ENCODE data around the gene UBE2D1.

Gene UBE2D1

GRCh38 chr10:58341422-58341821 is 6.6 kb downstream of the UBE2D1 start:
- DNase-seq (ENCODE audit: low spot score), result no peak

GRCh38 chr10:58341947-58342346 is 7.1 kb downstream of the UBE2D1 start:
- no peak for DNase-seq (ENCODE audit: low spot score)

GRCh38 chr10:58347967-58348366 is 13.2 kb downstream of the UBE2D1 start:
- DNase-seq (ENCODE audit: low spot score), result no peak

- no peak for DNase-seq (ENCODE audit: low spot score)
These were observed 13.8 kb downstream of the UBE2D1 start for GRCh38 chr10:58348571-58349033.

GRCh38 chr10:58350023-58350422 is 15.2 kb downstream of the UBE2D1 start:
- DNase-seq (ENCODE audit: low spot score), result no peak

GRCh38 chr10:58350619-58351323 is 16.0 kb downstream of the UBE2D1 start:
- no peak for DNase-seq (ENCODE audit: low spot score)

- DNase-seq (ENCODE audit: low spot score), result peak; percentile 65
These were observed 17.1 kb downstream of the UBE2D1 start for GRCh38 chr10:58351616-58352578.

GRCh38 chr10:58352956-58353610 is 18.3 kb downstream of the UBE2D1 start:
- DNase-seq (ENCODE audit: low spot score), result no peak

- DNase-seq (ENCODE audit: low spot score), result no peak
These were observed 21.9 kb downstream of the UBE2D1 start for GRCh38 chr10:58356756-58357155.

- DNase-seq (ENCODE audit: low spot score), result no peak
These were observed 23.6 kb downstream of the UBE2D1 start for GRCh38 chr10:58358314-58358933.

GRCh38 chr10:58358947-58359346 is 24.1 kb downstream of the UBE2D1 start:
- DNase-seq (ENCODE audit: low spot score), result no peak

GRCh38 chr10:58359541-58359940 is 24.7 kb downstream of the UBE2D1 start:
- no peak for DNase-seq (ENCODE audit: low spot score)

- DNase-seq (ENCODE audit: low spot score), result no peak
These were observed 25.7 kb downstream of the UBE2D1 start for GRCh38 chr10:58360412-58361004.

- DNase-seq (ENCODE audit: low spot score), result no peak
These were observed 26.5 kb downstream of the UBE2D1 start for GRCh38 chr10:58361353-58361752.

GRCh38 chr10:58362027-58362789 is 27.4 kb downstream of the UBE2D1 start:
- DNase-seq (ENCODE audit: low spot score), result no peak

GRCh38 chr10:58367069-58367468 is 32.3 kb downstream of the UBE2D1 start:
- DNase-seq (ENCODE audit: low spot score), result no peak

- peak; percentile 43 for DNase-seq (ENCODE audit: low spot score)
These were observed 36.7 kb downstream of the UBE2D1 start for GRCh38 chr10:58371473-58371872.

- DNase-seq (ENCODE audit: low spot score), result no peak
These were observed 38.0 kb downstream of the UBE2D1 start for GRCh38 chr10:58372607-58373441.

- no peak for DNase-seq (ENCODE audit: low spot score)
These were observed 38.6 kb downstream of the UBE2D1 start for GRCh38 chr10:58373442-58373827.

GRCh38 chr10:58382489-58382995 is 47.7 kb downstream of the UBE2D1 start:
- no peak for DNase-seq (ENCODE audit: low spot score)
